H9 (cell line): Measurements from ENCODE around the gene BICDL2. TPM values are rescaled to one million over a fixed set of nuclear protein-coding genes. Genes with fewer than 3 reads are reported as not detected.

Experiments
- DNase-seq: peaks from one replicate; pipeline ENCODE4 v3.0.0-alpha.2; 2017
- H2AFZ ChIP-seq: one replicate; pipeline ENCODE4 v1.6.1; 2013; ENCODE audit warnings: mild to moderate bottlenecking, low read length, control low read depth, moderate library complexity
- H2AK5ac ChIP-seq: 2 replicates; pipeline ENCODE4 v1.6.1; 2013; ENCODE audit warnings: low read length, control low read depth, mixed read lengths; ENCODE audit not compliant: insufficient read length
- H2BK120ac ChIP-seq: one replicate; pipeline ENCODE4 v1.6.1; 2013; ENCODE audit warnings: low read depth, mild to moderate bottlenecking, low read length, control low read depth, inconsistent platforms; ENCODE audit not compliant: poor library complexity, severe bottlenecking
- H2BK12ac ChIP-seq: 2 replicates; pipeline ENCODE4 v1.6.1; 2013; ENCODE audit warnings: low read length, control low read depth, mixed read lengths, low read depth; ENCODE audit not compliant: insufficient read length
- H2BK15ac ChIP-seq: 2 replicates; pipeline ENCODE4 v1.6.1; 2013; ENCODE audit warnings: low read depth, low read length, control low read depth
- H2BK20ac ChIP-seq: one replicate; pipeline ENCODE4 v1.6.1; 2013; ENCODE audit warnings: low read depth, mild to moderate bottlenecking, low read length, control low read depth, inconsistent platforms; ENCODE audit not compliant: poor library complexity, severe bottlenecking
- H2BK5ac ChIP-seq: 2 replicates; pipeline ENCODE4 v1.6.1; 2013; ENCODE audit warnings: low read length, control low read depth, mixed read lengths; ENCODE audit not compliant: insufficient read length
- H3K14ac ChIP-seq: 2 replicates; pipeline ENCODE4 v1.6.1; 2013; ENCODE audit warnings: low read length, control low read depth; ENCODE audit not compliant: insufficient read depth
- H3K18ac ChIP-seq: 2 replicates; pipeline ENCODE4 v1.6.1; 2013; ENCODE audit warnings: low read depth, mild to moderate bottlenecking, mixed read lengths, low read length, control low read depth; ENCODE audit not compliant: insufficient read length
- H3K23ac ChIP-seq: 2 replicates; pipeline ENCODE4 v1.6.1; 2013; ENCODE audit warnings: low read length, control low read depth, mixed read lengths, low read depth; ENCODE audit not compliant: insufficient read length
- H3K23me2 ChIP-seq: 2 replicates; pipeline ENCODE4 v1.6.1; 2013; ENCODE audit warnings: low read depth, mild to moderate bottlenecking, mixed read lengths, low read length, control low read depth; ENCODE audit not compliant: insufficient read length, poor library complexity, severe bottlenecking
- H3K27ac ChIP-seq: 2 replicates; pipeline ENCODE4 v1.5.1; 2013; ENCODE audit warnings: low read length, control low read depth, mixed read lengths, low read depth; ENCODE audit not compliant: insufficient read length
- H3K27me3 ChIP-seq: 2 replicates; pipeline ENCODE4 v1.6.1; 2013; ENCODE audit warnings: low read length, control low read depth, inconsistent platforms; ENCODE audit not compliant: insufficient read depth
- H3K4ac ChIP-seq: 2 replicates; pipeline ENCODE4 v1.6.1; 2013; ENCODE audit warnings: low read depth, mild to moderate bottlenecking, control low read depth, inconsistent platforms, low read length, moderate library complexity
- H3K4me1 ChIP-seq: 2 replicates; pipeline ENCODE4 v1.6.1; 2013; ENCODE audit warnings: low read length, control low read depth, inconsistent platforms; ENCODE audit not compliant: insufficient read depth
- H3K4me2 ChIP-seq: 2 replicates; pipeline ENCODE4 v1.6.1; 2013; ENCODE audit warnings: low read length, control low read depth, mixed read lengths; ENCODE audit not compliant: insufficient read length, insufficient read depth
- H3K56ac ChIP-seq: 2 replicates; pipeline ENCODE4 v1.6.1; 2013; ENCODE audit warnings: low read depth, mild to moderate bottlenecking, mixed read lengths, low read length, control low read depth; ENCODE audit not compliant: insufficient read length
- H3K79me1 ChIP-seq: 2 replicates; pipeline ENCODE4 v1.6.1; 2013; ENCODE audit warnings: low read depth, mild to moderate bottlenecking, moderate library complexity, low read length, control low read depth, inconsistent platforms; ENCODE audit not compliant: insufficient read depth, poor library complexity, severe bottlenecking
- H3K79me2 ChIP-seq: 2 replicates; pipeline ENCODE4 v1.6.1; 2013; ENCODE audit warnings: low read length, control low read depth, inconsistent platforms; ENCODE audit not compliant: insufficient read depth
- H3K9ac ChIP-seq: 2 replicates; pipeline ENCODE4 v1.6.1; 2013; ENCODE audit warnings: low read length, control low read depth, mixed read lengths; ENCODE audit not compliant: insufficient read length; ENCODE audit errors: extremely low read depth
- H3K9me3 ChIP-seq: one replicate; pipeline ENCODE4 v1.6.1; 2013; ENCODE audit warnings: low read depth, low read length, inconsistent platforms; ENCODE audit not compliant: control insufficient read depth
- H3T11ph ChIP-seq: one replicate; pipeline ENCODE4 v1.6.1; 2013; ENCODE audit warnings: mild to moderate bottlenecking, low read length, control low read depth, inconsistent platforms
- H4K20me1 ChIP-seq: one replicate; pipeline ENCODE4 v1.6.1; 2013; ENCODE audit not compliant: control insufficient read depth, insufficient read length, insufficient read depth
- H4K5ac ChIP-seq: 2 replicates; pipeline ENCODE4 v1.6.1; 2013; ENCODE audit warnings: low read depth, mild to moderate bottlenecking, mixed read lengths, low read length, control low read depth; ENCODE audit not compliant: insufficient read length
- H4K8ac ChIP-seq: replicated peaks from 2 replicates; pipeline ENCODE4 v1.6.1; 2013; ENCODE audit warnings: low read length, control low read depth, mixed read lengths, low read depth; ENCODE audit not compliant: insufficient read length
- H4K91ac ChIP-seq: 2 replicates; pipeline ENCODE4 v1.6.1; 2013; ENCODE audit warnings: low read depth, mild to moderate bottlenecking, moderate library complexity, mixed read lengths, low read length, control low read depth; ENCODE audit not compliant: insufficient read length
- H3K27ac Mint-ChIP-seq, 3 experiments: 2 replicates in 2 of 3; 3 replicates in 1 of 3; pipeline ENCODE4 v1.8.0; 2020 to 2021; ENCODE audit warnings: mixed read lengths in 3 of 3, mild to moderate bottlenecking in 1 of 3, moderate library complexity in 1 of 3
- H3K27me3 Mint-ChIP-seq: 2 replicates; pipeline ENCODE4 v1.8.0; 2021; ENCODE audit warnings: low read depth, mild to moderate bottlenecking, moderate library complexity, mixed read lengths
- H3K36me3 Mint-ChIP-seq, 3 experiments: 2 replicates in 2 of 3; 3 replicates in 1 of 3; pipeline ENCODE4 v1.8.0; 2020 to 2021; ENCODE audit warnings: low read depth in 3 of 3, mixed read lengths in 3 of 3; ENCODE audit not compliant: insufficient read depth in 1 of 3
- H3K4me1 Mint-ChIP-seq, 2 experiments: 2 replicates each; pipeline ENCODE4 v1.8.0; 2020; ENCODE audit warnings: mixed read lengths in 2 of 2
- H3K4me3 Mint-ChIP-seq, 2 experiments: 2 replicates in 1 of 2; 3 replicates in 1 of 2; pipeline ENCODE4 v1.8.0; 2020 to 2021; ENCODE audit warnings: mild to moderate bottlenecking in 2 of 2, mixed read lengths in 2 of 2, moderate library complexity in 1 of 2
- H3K9me3 Mint-ChIP-seq, 2 experiments: 2 replicates in 1 of 2; 3 replicates in 1 of 2; pipeline ENCODE4 v1.8.0; 2020; ENCODE audit warnings: mild to moderate bottlenecking in 2 of 2, mixed read lengths in 2 of 2, moderate library complexity in 1 of 2
- WGBS: extraction: QIAGEN DNeasy Blood & Tissue Kit; methylation state at CpG from one replicate; pipeline ENCODE4 v1.1.7; 2013; ENCODE audit warnings: missing lambda C conversion rate, low lambda C conversion rate, mixed read lengths; ENCODE audit not compliant: insufficient read length; ENCODE audit errors: extremely low coverage; 5-methylcytosine and 5-hydroxymethylcytosine counted together
- total RNA-seq: library from RNA; stranded (reverse); gene quantifications from 2 replicates; pipeline ENCODE4 v1.2.1, GENCODE V29; 2021
- TF ChIP-seq, protein P1 (sequence below): fragments of 200-600 bp; sonication (generic); conservative IDR thresholded peaks from 3 replicates; pipeline ENCODE4 v1.8.0; 2021; ENCODE audit warnings: antibody characterized with exemption, mild to moderate bottlenecking

BICDL2 gene
- total RNA-seq, 1 experiment from 2014 or later: 13.5 TPM

DNA sequence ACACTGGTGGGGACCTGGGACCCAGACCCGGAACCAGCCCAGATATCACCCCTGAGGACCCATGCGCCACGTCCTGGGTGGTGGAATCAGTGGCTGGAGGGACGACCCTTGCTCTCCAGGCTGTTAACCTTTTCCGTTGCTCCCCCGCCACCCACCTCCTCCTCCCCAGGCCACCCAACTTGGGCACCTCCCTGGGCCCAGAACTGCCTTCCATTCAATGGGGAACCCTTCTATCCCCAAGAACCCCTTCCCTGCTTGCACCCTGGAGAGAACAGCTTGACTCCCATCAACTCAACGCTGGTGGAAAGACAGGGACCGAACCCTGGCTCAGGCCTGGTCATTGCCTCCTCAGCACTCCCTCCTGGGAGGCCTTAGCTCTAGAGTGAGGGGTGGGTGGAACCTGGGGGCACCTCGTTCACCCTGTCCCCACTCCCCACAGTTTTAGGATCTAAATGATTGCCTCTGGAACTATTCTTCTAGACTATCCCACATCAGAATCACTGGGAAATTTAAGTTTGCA is 23.0 kb upstream of the BICDL2 start:
- no CpG with 5 or more reads among the region's 9 CpGs for WGBS
- no peak overlapping the region for H2BK120ac ChIP-seq
- Mint-ChIP-seq H3K27ac (peak overlapping the region in 2 of 3 experiments; percentile 53 to 61; a peak in 2 of 7 replicates), H3K27me3 (peaks cover 32% of the 10 kb centered on the region), H3K36me3 (peaks cover 4 to 11% (median 7%) of the 10 kb centered on the region in 3 experiments; a peak in 6 of 7 replicates), H3K9me3 (no peaks in the 10 kb centered on the region; a peak in 2 of 5 replicates), H3K4me3 (peak overlapping the region; percentile 60 to 74), H3K4me1 (peaks cover 31 to 40% of the 10 kb centered on the region in 2 experiments)
- peak overlapping the region; percentile 7; the same call in 1 of the 2 replicates for H3K14ac ChIP-seq
- H3K27ac ChIP-seq: no peak overlapping the region
- H3K79me1 ChIP-seq: no peaks in the 10 kb centered on the region
- no peak overlapping the region for H3K56ac ChIP-seq
- no peaks in the 10 kb centered on the region for H3K9me3 ChIP-seq
- no peak overlapping the region for H2BK15ac ChIP-seq
- peak overlapping the region; percentile 1 for H3K18ac ChIP-seq
- no peak overlapping the region for H2BK5ac ChIP-seq
- no peaks in the 10 kb centered on the region for H4K20me1 ChIP-seq
- no peak overlapping the region for H3K4ac ChIP-seq
- peaks cover 14% of the 10 kb centered on the region for H3K23me2 ChIP-seq
- H4K5ac ChIP-seq: no peak overlapping the region
- no peak overlapping the region for H2AFZ ChIP-seq
- no peak overlapping the region for H4K8ac ChIP-seq
- H3K79me2 ChIP-seq: no peaks in the 10 kb centered on the region
- no peak overlapping the region for H2AK5ac ChIP-seq
- no peaks in the 10 kb centered on the region for H3K4me1 ChIP-seq
- no peak overlapping the region for H2BK20ac ChIP-seq
- no peak overlapping the region for H3K9ac ChIP-seq
- no peaks in the 10 kb centered on the region for H3K27me3 ChIP-seq
- no peak overlapping the region for H4K91ac ChIP-seq
- TF ChIP-seq, protein P1, sequence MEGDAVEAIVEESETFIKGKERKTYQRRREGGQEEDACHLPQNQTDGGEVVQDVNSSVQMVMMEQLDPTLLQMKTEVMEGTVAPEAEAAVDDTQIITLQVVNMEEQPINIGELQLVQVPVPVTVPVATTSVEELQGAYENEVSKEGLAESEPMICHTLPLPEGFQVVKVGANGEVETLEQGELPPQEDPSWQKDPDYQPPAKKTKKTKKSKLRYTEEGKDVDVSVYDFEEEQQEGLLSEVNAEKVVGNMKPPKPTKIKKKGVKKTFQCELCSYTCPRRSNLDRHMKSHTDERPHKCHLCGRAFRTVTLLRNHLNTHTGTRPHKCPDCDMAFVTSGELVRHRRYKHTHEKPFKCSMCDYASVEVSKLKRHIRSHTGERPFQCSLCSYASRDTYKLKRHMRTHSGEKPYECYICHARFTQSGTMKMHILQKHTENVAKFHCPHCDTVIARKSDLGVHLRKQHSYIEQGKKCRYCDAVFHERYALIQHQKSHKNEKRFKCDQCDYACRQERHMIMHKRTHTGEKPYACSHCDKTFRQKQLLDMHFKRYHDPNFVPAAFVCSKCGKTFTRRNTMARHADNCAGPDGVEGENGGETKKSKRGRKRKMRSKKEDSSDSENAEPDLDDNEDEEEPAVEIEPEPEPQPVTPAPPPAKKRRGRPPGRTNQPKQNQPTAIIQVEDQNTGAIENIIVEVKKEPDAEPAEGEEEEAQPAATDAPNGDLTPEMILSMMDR: no peak
- no peak overlapping the region for H3T11ph ChIP-seq
- DNase-seq: no peak
- no peak overlapping the region for H2BK12ac ChIP-seq
- H3K4me2 ChIP-seq: peak overlapping the region; percentile 33
- H3K23ac ChIP-seq: no peak overlapping the region
